ENCODE measurements around the gene OR5A1.

The OR5A1 gene

GRCh38 chr11:59475176-59475575 lies 38.9 kb downstream of the OR5A1 start:
- in situ Hi-C loops (cut with MboI; ENCODE audit: low sequenced_read_pairs), result no loop called here

- in situ Hi-C loops (cut with MboI; ENCODE audit: low sequenced_read_pairs), result no loop called here
These were observed 43.6 kb downstream of the OR5A1 start for GRCh38 chr11:59479906-59480305.

GRCh38 chr11:59480359-59480758 lies 44.1 kb downstream of the OR5A1 start:
- in situ Hi-C loops (cut with MboI; ENCODE audit: low sequenced_read_pairs), result no loop called here
